H9 (cell line): ENCODE results near the gene SLC35F3. TPM values are rescaled to one million over a fixed set of nuclear protein-coding genes. Genes with fewer than 3 reads are reported as not detected.

Source experiments
- DNase-seq: peaks from one replicate; pipeline ENCODE4 v3.0.0-alpha.2; 2017
- H2AFZ ChIP-seq: one replicate; pipeline ENCODE4 v1.6.1; 2013; ENCODE audit warnings: mild to moderate bottlenecking, low read length, control low read depth, moderate library complexity
- H2AK5ac ChIP-seq: 2 replicates; pipeline ENCODE4 v1.6.1; 2013; ENCODE audit warnings: low read length, control low read depth, mixed read lengths; ENCODE audit not compliant: insufficient read length
- H2BK120ac ChIP-seq: one replicate; pipeline ENCODE4 v1.6.1; 2013; ENCODE audit warnings: low read depth, mild to moderate bottlenecking, low read length, control low read depth, inconsistent platforms; ENCODE audit not compliant: poor library complexity, severe bottlenecking
- H2BK12ac ChIP-seq: 2 replicates; pipeline ENCODE4 v1.6.1; 2013; ENCODE audit warnings: low read length, control low read depth, mixed read lengths, low read depth; ENCODE audit not compliant: insufficient read length
- H2BK15ac ChIP-seq: 2 replicates; pipeline ENCODE4 v1.6.1; 2013; ENCODE audit warnings: low read depth, low read length, control low read depth
- H2BK20ac ChIP-seq: one replicate; pipeline ENCODE4 v1.6.1; 2013; ENCODE audit warnings: low read depth, mild to moderate bottlenecking, low read length, control low read depth, inconsistent platforms; ENCODE audit not compliant: poor library complexity, severe bottlenecking
- H2BK5ac ChIP-seq: 2 replicates; pipeline ENCODE4 v1.6.1; 2013; ENCODE audit warnings: low read length, control low read depth, mixed read lengths; ENCODE audit not compliant: insufficient read length
- H3K14ac ChIP-seq: 2 replicates; pipeline ENCODE4 v1.6.1; 2013; ENCODE audit warnings: low read length, control low read depth; ENCODE audit not compliant: insufficient read depth
- H3K18ac ChIP-seq: 2 replicates; pipeline ENCODE4 v1.6.1; 2013; ENCODE audit warnings: low read depth, mild to moderate bottlenecking, mixed read lengths, low read length, control low read depth; ENCODE audit not compliant: insufficient read length
- H3K23ac ChIP-seq: 2 replicates; pipeline ENCODE4 v1.6.1; 2013; ENCODE audit warnings: low read length, control low read depth, mixed read lengths, low read depth; ENCODE audit not compliant: insufficient read length
- H3K23me2 ChIP-seq: 2 replicates; pipeline ENCODE4 v1.6.1; 2013; ENCODE audit warnings: low read depth, mild to moderate bottlenecking, mixed read lengths, low read length, control low read depth; ENCODE audit not compliant: insufficient read length, poor library complexity, severe bottlenecking
- H3K27ac ChIP-seq: 2 replicates; pipeline ENCODE4 v1.5.1; 2013; ENCODE audit warnings: low read length, control low read depth, mixed read lengths, low read depth; ENCODE audit not compliant: insufficient read length
- H3K27me3 ChIP-seq: 2 replicates; pipeline ENCODE4 v1.6.1; 2013; ENCODE audit warnings: low read length, control low read depth, inconsistent platforms; ENCODE audit not compliant: insufficient read depth
- H3K4ac ChIP-seq: 2 replicates; pipeline ENCODE4 v1.6.1; 2013; ENCODE audit warnings: low read depth, mild to moderate bottlenecking, control low read depth, inconsistent platforms, low read length, moderate library complexity
- H3K4me1 ChIP-seq: 2 replicates; pipeline ENCODE4 v1.6.1; 2013; ENCODE audit warnings: low read length, control low read depth, inconsistent platforms; ENCODE audit not compliant: insufficient read depth
- H3K4me2 ChIP-seq: 2 replicates; pipeline ENCODE4 v1.6.1; 2013; ENCODE audit warnings: low read length, control low read depth, mixed read lengths; ENCODE audit not compliant: insufficient read length, insufficient read depth
- H3K56ac ChIP-seq: 2 replicates; pipeline ENCODE4 v1.6.1; 2013; ENCODE audit warnings: low read depth, mild to moderate bottlenecking, mixed read lengths, low read length, control low read depth; ENCODE audit not compliant: insufficient read length
- H3K79me1 ChIP-seq: 2 replicates; pipeline ENCODE4 v1.6.1; 2013; ENCODE audit warnings: low read depth, mild to moderate bottlenecking, moderate library complexity, low read length, control low read depth, inconsistent platforms; ENCODE audit not compliant: insufficient read depth, poor library complexity, severe bottlenecking
- H3K79me2 ChIP-seq: 2 replicates; pipeline ENCODE4 v1.6.1; 2013; ENCODE audit warnings: low read length, control low read depth, inconsistent platforms; ENCODE audit not compliant: insufficient read depth
- H3K9ac ChIP-seq: 2 replicates; pipeline ENCODE4 v1.6.1; 2013; ENCODE audit warnings: low read length, control low read depth, mixed read lengths; ENCODE audit not compliant: insufficient read length; ENCODE audit errors: extremely low read depth
- H3K9me3 ChIP-seq: one replicate; pipeline ENCODE4 v1.6.1; 2013; ENCODE audit warnings: low read depth, low read length, inconsistent platforms; ENCODE audit not compliant: control insufficient read depth
- H3T11ph ChIP-seq: one replicate; pipeline ENCODE4 v1.6.1; 2013; ENCODE audit warnings: mild to moderate bottlenecking, low read length, control low read depth, inconsistent platforms
- H4K20me1 ChIP-seq: one replicate; pipeline ENCODE4 v1.6.1; 2013; ENCODE audit not compliant: control insufficient read depth, insufficient read length, insufficient read depth
- H4K5ac ChIP-seq: 2 replicates; pipeline ENCODE4 v1.6.1; 2013; ENCODE audit warnings: low read depth, mild to moderate bottlenecking, mixed read lengths, low read length, control low read depth; ENCODE audit not compliant: insufficient read length
- H4K8ac ChIP-seq: replicated peaks from 2 replicates; pipeline ENCODE4 v1.6.1; 2013; ENCODE audit warnings: low read length, control low read depth, mixed read lengths, low read depth; ENCODE audit not compliant: insufficient read length
- H4K91ac ChIP-seq: 2 replicates; pipeline ENCODE4 v1.6.1; 2013; ENCODE audit warnings: low read depth, mild to moderate bottlenecking, moderate library complexity, mixed read lengths, low read length, control low read depth; ENCODE audit not compliant: insufficient read length
- H3K27ac Mint-ChIP-seq, 3 experiments: 2 replicates in 2 of 3; 3 replicates in 1 of 3; pipeline ENCODE4 v1.8.0; 2020 to 2021; ENCODE audit warnings: mixed read lengths in 3 of 3, mild to moderate bottlenecking in 1 of 3, moderate library complexity in 1 of 3
- H3K27me3 Mint-ChIP-seq: 2 replicates; pipeline ENCODE4 v1.8.0; 2021; ENCODE audit warnings: low read depth, mild to moderate bottlenecking, moderate library complexity, mixed read lengths
- H3K36me3 Mint-ChIP-seq, 3 experiments: 2 replicates in 2 of 3; 3 replicates in 1 of 3; pipeline ENCODE4 v1.8.0; 2020 to 2021; ENCODE audit warnings: low read depth in 3 of 3, mixed read lengths in 3 of 3; ENCODE audit not compliant: insufficient read depth in 1 of 3
- H3K4me1 Mint-ChIP-seq, 2 experiments: 2 replicates each; pipeline ENCODE4 v1.8.0; 2020; ENCODE audit warnings: mixed read lengths in 2 of 2
- H3K4me3 Mint-ChIP-seq, 2 experiments: 2 replicates in 1 of 2; 3 replicates in 1 of 2; pipeline ENCODE4 v1.8.0; 2020 to 2021; ENCODE audit warnings: mild to moderate bottlenecking in 2 of 2, mixed read lengths in 2 of 2, moderate library complexity in 1 of 2
- H3K9me3 Mint-ChIP-seq, 2 experiments: 2 replicates in 1 of 2; 3 replicates in 1 of 2; pipeline ENCODE4 v1.8.0; 2020; ENCODE audit warnings: mild to moderate bottlenecking in 2 of 2, mixed read lengths in 2 of 2, moderate library complexity in 1 of 2
- CTCF ChIP-seq: fragments of 200-600 bp; sonication (generic); conservative IDR thresholded peaks from 3 replicates; pipeline ENCODE4 v1.8.0; 2021; ENCODE audit warnings: antibody characterized with exemption, mild to moderate bottlenecking
- WGBS: extraction: QIAGEN DNeasy Blood & Tissue Kit; methylation state at CpG from one replicate; pipeline ENCODE4 v1.1.7; 2013; ENCODE audit warnings: missing lambda C conversion rate, low lambda C conversion rate, mixed read lengths; ENCODE audit not compliant: insufficient read length; ENCODE audit errors: extremely low coverage; 5-methylcytosine and 5-hydroxymethylcytosine counted together
- total RNA-seq: library from RNA; stranded (reverse); gene quantifications from 2 replicates; pipeline ENCODE4 v1.2.1, GENCODE V29; 2021

The SLC35F3 gene
- total RNA-seq, 1 experiment from 2014 or later = 0.81 TPM

GRCh38 chr1:234362558-234362957, 458.1 kb downstream of the SLC35F3 start:
- no peaks in the 10 kb centered on the region for H3K9me3 ChIP-seq
- H3T11ph ChIP-seq = no peak overlapping the region
- H4K5ac ChIP-seq = no peak overlapping the region
- H2BK15ac ChIP-seq = no peak overlapping the region
- no peak overlapping the region for H2AK5ac ChIP-seq
- no peaks in the 10 kb centered on the region for H3K27me3 ChIP-seq
- H3K79me1 ChIP-seq = no peaks in the 10 kb centered on the region
- H4K20me1 ChIP-seq = no peaks in the 10 kb centered on the region
- Mint-ChIP-seq H3K27ac (no peak overlapping the region), H3K36me3 (no peaks in the 10 kb centered on the region), H3K9me3 (no peaks in the 10 kb centered on the region), H3K4me3 (no peak overlapping the region), H3K27me3 (peaks cover 7% of the 10 kb centered on the region), H3K4me1 (no peaks in the 10 kb centered on the region)
- no peak overlapping the region for H3K4ac ChIP-seq
- no peak overlapping the region for H2BK120ac ChIP-seq
- no peak overlapping the region for H3K9ac ChIP-seq
- H3K14ac ChIP-seq = no peak overlapping the region
- H3K79me2 ChIP-seq = no peaks in the 10 kb centered on the region
- H3K23ac ChIP-seq = no peak overlapping the region
- no peak overlapping the region for H4K8ac ChIP-seq
- no peak overlapping the region for H2BK5ac ChIP-seq
- no peak overlapping the region for H3K56ac ChIP-seq
- TF ChIP-seq CTCF = no peak
- no peaks in the 10 kb centered on the region for H3K23me2 ChIP-seq
- no CpG with 5 or more reads among the region's 2 CpGs for WGBS
- no peak overlapping the region for H2BK20ac ChIP-seq
- no peaks in the 10 kb centered on the region for H3K4me1 ChIP-seq
- no peak overlapping the region for H3K18ac ChIP-seq
- DNase-seq = no peak
- H3K4me2 ChIP-seq = no peak overlapping the region
- no peak overlapping the region for H3K27ac ChIP-seq
- no peak overlapping the region for H2AFZ ChIP-seq
- no peak overlapping the region for H2BK12ac ChIP-seq
- no peak overlapping the region for H4K91ac ChIP-seq
